Skeletal muscle cell (primary cell): ENCODE data around the gene HMGN2.

Experiments used
- DNase-seq: peaks from one replicate; pipeline ENCODE4 v3.0.0-alpha.2; 2010; ENCODE audit warnings: low read depth
- H3K4me3 ChIP-seq: 2 replicates; pipeline ENCODE4 v1.5.1; 2011; ENCODE audit warnings: low read depth, mild to moderate bottlenecking, control low read depth, low read length, moderate library complexity

Gene HMGN2

GRCh38 chr1:26524181-26524580 is 51.9 kb downstream of the HMGN2 start:
- DNase-seq = no peak
- H3K4me3 ChIP-seq = no peak overlapping the region
